ENCODE measurements around the gene IRX6. TPM values are rescaled to one million over a fixed set of nuclear protein-coding genes. Genes with fewer than 3 reads are reported as not detected.

IRX6 gene
- total and polyA plus RNA-seq, 2 experiments from 2014 or later: 0.10 TPM; not detected in 1

DNA sequence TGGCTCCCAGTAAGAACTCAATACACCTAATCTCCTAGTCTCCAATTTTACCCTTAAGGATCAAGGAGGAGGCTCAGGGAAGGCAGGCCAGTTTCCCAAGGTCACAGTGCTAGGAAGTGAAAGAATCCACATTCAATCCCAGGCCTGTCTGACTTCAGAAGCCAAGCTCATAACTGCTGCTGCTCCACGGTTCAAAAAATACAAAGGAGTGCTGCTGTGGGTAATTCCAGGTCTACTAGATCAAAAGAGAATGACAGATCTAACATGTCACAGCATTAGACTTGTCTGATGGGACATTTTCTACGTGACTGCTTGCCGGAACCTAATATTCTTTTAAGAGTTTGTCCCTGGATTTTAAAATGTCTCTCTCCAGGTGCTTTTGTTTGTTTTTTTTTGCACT lies 48.8 kb upstream of the IRX6 start:
- Histone ChIP-seq H2AFZ (no peak overlapping the region), H4K20me1 (replicated peaks; ENCODE audit: insufficient read depth) (no peaks in the 10 kb centered on the region), H3K9me2 (ENCODE audit: insufficient read depth) (0 out of 2 replicates have a peak, but pooled peaks cover 7% of the 10 kb centered on the region), H3K27me3 (ENCODE audit: insufficient read depth) (no peaks in the 10 kb centered on the region), H3K36me3 (ENCODE audit: insufficient read depth) (no peaks in the 10 kb centered on the region), H3K4me3 (no peak overlapping the region), H3K4me1 (ENCODE audit: insufficient read depth) (no peaks in the 10 kb centered on the region), H3K27ac (ENCODE audit: low read depth) (no peak overlapping the region), H3K4me2 (no peak overlapping the region), H3F3A (replicated peaks; ENCODE audit: low read depth) (no peaks in the 10 kb centered on the region), H3K79me2 (replicated peaks; ENCODE audit: insufficient read depth) (no peaks in the 10 kb centered on the region)
- ATAC-seq (no peak), DNase-seq (ENCODE audit: low spot score) (no peak)
- 0 out of 3 replicates have a peak, but pooled peaks cover 3% of the 10 kb centered on the region for H3K4me1 Mint-ChIP-seq
- peaks cover 2% of the 10 kb centered on the region for H3K27me3 Mint-ChIP-seq (ENCODE audit: insufficient read depth, low read depth, poor library complexity)
- no peak overlapping the region for H3K27ac Mint-ChIP-seq
- H3K4me3 Mint-ChIP-seq: no peak overlapping the region
- no peaks in the 10 kb centered on the region for H3K36me3 Mint-ChIP-seq (ENCODE audit: low read depth)
- TF ChIP-seq, protein P1, sequence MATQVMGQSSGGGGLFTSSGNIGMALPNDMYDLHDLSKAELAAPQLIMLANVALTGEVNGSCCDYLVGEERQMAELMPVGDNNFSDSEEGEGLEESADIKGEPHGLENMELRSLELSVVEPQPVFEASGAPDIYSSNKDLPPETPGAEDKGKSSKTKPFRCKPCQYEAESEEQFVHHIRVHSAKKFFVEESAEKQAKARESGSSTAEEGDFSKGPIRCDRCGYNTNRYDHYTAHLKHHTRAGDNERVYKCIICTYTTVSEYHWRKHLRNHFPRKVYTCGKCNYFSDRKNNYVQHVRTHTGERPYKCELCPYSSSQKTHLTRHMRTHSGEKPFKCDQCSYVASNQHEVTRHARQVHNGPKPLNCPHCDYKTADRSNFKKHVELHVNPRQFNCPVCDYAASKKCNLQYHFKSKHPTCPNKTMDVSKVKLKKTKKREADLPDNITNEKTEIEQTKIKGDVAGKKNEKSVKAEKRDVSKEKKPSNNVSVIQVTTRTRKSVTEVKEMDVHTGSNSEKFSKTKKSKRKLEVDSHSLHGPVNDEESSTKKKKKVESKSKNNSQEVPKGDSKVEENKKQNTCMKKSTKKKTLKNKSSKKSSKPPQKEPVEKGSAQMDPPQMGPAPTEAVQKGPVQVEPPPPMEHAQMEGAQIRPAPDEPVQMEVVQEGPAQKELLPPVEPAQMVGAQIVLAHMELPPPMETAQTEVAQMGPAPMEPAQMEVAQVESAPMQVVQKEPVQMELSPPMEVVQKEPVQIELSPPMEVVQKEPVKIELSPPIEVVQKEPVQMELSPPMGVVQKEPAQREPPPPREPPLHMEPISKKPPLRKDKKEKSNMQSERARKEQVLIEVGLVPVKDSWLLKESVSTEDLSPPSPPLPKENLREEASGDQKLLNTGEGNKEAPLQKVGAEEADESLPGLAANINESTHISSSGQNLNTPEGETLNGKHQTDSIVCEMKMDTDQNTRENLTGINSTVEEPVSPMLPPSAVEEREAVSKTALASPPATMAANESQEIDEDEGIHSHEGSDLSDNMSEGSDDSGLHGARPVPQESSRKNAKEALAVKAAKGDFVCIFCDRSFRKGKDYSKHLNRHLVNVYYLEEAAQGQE (IDR thresholded peaks at IDR 0.05; ENCODE audit: unreplicated experiment): no peak
- TF ChIP-seq EZH2phosphoT487 (IDR thresholded peaks at IDR 0.05; ENCODE audit: unreplicated experiment): no peak
- TF ChIP-seq ZNF114 (CRISPR knock-in tag; IDR thresholded peaks at IDR 0.05): no peak
- TF ChIP-seq, protein P2, sequence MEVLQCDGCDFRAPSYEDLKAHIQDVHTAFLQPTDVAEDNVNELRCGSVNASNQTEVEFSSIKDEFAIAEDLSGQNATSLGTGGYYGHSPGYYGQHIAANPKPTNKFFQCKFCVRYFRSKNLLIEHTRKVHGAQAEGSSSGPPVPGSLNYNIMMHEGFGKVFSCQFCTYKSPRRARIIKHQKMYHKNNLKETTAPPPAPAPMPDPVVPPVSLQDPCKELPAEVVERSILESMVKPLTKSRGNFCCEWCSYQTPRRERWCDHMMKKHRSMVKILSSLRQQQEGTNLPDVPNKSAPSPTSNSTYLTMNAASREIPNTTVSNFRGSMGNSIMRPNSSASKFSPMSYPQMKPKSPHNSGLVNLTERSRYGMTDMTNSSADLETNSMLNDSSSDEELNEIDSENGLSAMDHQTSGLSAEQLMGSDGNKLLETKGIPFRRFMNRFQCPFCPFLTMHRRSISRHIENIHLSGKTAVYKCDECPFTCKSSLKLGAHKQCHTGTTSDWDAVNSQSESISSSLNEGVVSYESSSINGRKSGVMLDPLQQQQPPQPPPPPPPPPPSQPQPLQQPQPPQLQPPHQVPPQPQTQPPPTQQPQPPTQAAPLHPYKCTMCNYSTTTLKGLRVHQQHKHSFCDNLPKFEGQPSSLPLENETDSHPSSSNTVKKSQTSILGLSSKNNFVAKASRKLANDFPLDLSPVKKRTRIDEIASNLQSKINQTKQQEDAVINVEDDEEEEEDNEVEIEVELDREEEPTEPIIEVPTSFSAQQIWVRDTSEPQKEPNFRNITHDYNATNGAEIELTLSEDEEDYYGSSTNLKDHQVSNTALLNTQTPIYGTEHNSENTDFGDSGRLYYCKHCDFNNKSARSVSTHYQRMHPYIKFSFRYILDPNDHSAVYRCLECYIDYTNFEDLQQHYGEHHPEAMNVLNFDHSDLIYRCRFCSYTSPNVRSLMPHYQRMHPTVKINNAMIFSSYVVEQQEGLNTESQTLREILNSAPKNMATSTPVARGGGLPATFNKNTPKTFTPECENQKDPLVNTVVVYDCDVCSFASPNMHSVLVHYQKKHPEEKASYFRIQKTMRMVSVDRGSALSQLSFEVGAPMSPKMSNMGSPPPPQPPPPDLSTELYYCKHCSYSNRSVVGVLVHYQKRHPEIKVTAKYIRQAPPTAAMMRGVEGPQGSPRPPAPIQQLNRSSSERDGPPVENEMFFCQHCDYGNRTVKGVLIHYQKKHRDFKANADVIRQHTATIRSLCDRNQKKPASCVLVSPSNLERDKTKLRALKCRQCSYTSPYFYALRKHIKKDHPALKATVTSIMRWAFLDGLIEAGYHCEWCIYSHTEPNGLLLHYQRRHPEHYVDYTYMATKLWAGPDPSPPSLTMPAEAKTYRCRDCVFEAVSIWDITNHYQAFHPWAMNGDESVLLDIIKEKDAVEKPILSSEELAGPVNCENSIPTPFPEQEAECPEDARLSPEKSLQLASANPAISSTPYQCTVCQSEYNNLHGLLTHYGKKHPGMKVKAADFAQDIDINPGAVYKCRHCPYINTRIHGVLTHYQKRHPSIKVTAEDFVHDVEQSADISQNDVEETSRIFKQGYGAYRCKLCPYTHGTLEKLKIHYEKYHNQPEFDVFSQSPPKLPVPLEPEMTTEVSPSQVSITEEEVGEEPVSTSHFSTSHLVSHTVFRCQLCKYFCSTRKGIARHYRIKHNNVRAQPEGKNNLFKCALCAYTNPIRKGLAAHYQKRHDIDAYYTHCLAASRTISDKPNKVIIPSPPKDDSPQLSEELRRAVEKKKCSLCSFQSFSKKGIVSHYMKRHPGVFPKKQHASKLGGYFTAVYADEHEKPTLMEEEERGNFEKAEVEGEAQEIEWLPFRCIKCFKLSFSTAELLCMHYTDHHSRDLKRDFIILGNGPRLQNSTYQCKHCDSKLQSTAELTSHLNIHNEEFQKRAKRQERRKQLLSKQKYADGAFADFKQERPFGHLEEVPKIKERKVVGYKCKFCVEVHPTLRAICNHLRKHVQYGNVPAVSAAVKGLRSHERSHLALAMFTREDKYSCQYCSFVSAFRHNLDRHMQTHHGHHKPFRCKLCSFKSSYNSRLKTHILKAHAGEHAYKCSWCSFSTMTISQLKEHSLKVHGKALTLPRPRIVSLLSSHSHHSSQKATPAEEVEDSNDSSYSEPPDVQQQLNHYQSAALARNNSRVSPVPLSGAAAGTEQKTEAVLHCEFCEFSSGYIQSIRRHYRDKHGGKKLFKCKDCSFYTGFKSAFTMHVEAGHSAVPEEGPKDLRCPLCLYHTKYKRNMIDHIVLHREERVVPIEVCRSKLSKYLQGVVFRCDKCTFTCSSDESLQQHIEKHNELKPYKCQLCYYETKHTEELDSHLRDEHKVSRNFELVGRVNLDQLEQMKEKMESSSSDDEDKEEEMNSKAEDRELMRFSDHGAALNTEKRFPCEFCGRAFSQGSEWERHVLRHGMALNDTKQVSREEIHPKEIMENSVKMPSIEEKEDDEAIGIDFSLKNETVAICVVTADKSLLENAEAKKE (CRISPR knock-in tag; IDR thresholded peaks at IDR 0.05): no peak
- TF ChIP-seq STAT1 (IDR thresholded peaks at IDR 0.05; ENCODE audit: unreplicated experiment): no peak
- TF ChIP-seq JUNB (IDR thresholded peaks at IDR 0.05; ENCODE audit: unreplicated experiment): no peak
- TF ChIP-seq, protein P3, sequence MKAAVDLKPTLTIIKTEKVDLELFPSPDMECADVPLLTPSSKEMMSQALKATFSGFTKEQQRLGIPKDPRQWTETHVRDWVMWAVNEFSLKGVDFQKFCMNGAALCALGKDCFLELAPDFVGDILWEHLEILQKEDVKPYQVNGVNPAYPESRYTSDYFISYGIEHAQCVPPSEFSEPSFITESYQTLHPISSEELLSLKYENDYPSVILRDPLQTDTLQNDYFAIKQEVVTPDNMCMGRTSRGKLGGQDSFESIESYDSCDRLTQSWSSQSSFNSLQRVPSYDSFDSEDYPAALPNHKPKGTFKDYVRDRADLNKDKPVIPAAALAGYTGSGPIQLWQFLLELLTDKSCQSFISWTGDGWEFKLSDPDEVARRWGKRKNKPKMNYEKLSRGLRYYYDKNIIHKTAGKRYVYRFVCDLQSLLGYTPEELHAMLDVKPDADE (IDR thresholded peaks at IDR 0.05): no peak
- TF ChIP-seq CREB1 (CRISPR knock-in tag; IDR thresholded peaks at IDR 0.05; ENCODE audit: low read depth): no peak
- no peak for TF ChIP-seq POLR2AphosphoS5 (IDR thresholded peaks at IDR 0.05; ENCODE audit: low read depth)
- TF ChIP-seq, protein P4, sequence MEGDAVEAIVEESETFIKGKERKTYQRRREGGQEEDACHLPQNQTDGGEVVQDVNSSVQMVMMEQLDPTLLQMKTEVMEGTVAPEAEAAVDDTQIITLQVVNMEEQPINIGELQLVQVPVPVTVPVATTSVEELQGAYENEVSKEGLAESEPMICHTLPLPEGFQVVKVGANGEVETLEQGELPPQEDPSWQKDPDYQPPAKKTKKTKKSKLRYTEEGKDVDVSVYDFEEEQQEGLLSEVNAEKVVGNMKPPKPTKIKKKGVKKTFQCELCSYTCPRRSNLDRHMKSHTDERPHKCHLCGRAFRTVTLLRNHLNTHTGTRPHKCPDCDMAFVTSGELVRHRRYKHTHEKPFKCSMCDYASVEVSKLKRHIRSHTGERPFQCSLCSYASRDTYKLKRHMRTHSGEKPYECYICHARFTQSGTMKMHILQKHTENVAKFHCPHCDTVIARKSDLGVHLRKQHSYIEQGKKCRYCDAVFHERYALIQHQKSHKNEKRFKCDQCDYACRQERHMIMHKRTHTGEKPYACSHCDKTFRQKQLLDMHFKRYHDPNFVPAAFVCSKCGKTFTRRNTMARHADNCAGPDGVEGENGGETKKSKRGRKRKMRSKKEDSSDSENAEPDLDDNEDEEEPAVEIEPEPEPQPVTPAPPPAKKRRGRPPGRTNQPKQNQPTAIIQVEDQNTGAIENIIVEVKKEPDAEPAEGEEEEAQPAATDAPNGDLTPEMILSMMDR (conservative IDR thresholded peaks at IDR 0.05; ENCODE audit: low read depth in 2 of 2): no peak
- TF ChIP-seq NANOG (IDR thresholded peaks at IDR 0.05; ENCODE audit: borderline replicate concordance): no peak
- no peaks in the 10 kb centered on the region; the same call in 2 of the 3 replicates for H3K9me3 Mint-ChIP-seq

All from GM23338 (cell line).